RWPE2 (cell line): ENCODE measurements around the gene APOF.

Experiments used
- ATAC-seq: fragments of 200-7000 bp; cut with Tn5 transposase; 3 replicates; pipeline ENCODE4 v1.9.1; 2021; ENCODE audit warnings: low read depth
- DNase-seq: peaks from one replicate; pipeline ENCODE4 v3.0.0-alpha.2; 2020; ENCODE audit warnings: low spot score
- H3K27ac ChIP-seq: fragments of 450-650 bp; 2 replicates; pipeline ENCODE4 v1.5.1; 2017; ENCODE audit warnings: mild to moderate bottlenecking; ENCODE audit not compliant: poor library complexity, severe bottlenecking
- H3K27me3 ChIP-seq: fragments of 250-450 bp; sonication (Bioruptor Pico); 2 replicates; pipeline ENCODE4 v1.5.1; 2021; ENCODE audit warnings: mild to moderate bottlenecking, moderate library complexity; ENCODE audit not compliant: insufficient read depth, poor library complexity, severe bottlenecking
- H3K36me3 ChIP-seq: fragments of 250-450 bp; sonication (Bioruptor Pico); 2 replicates; pipeline ENCODE4 v1.5.1; 2020; ENCODE audit warnings: low read depth, mild to moderate bottlenecking, moderate library complexity
- H3K4me1 ChIP-seq: fragments of 250-450 bp; sonication (Bioruptor Pico); 2 replicates; pipeline ENCODE4 v1.5.1; 2021; ENCODE audit warnings: mild to moderate bottlenecking, moderate library complexity; ENCODE audit not compliant: insufficient read depth, poor library complexity, severe bottlenecking
- H3K4me3 ChIP-seq: fragments of 250-450 bp; sonication (Bioruptor Pico); 2 replicates; pipeline ENCODE4 v1.5.1; 2021; ENCODE audit warnings: mild to moderate bottlenecking, moderate library complexity; ENCODE audit not compliant: severe bottlenecking
- H3K9me3 ChIP-seq: fragments of 250-450 bp; sonication (Bioruptor Pico); 2 replicates; pipeline ENCODE4 v1.5.1; 2021; ENCODE audit warnings: mild to moderate bottlenecking, moderate library complexity; ENCODE audit not compliant: severe bottlenecking
- CTCF ChIP-seq: fragments of 450-650 bp; IDR thresholded peaks from one replicate; pipeline ENCODE4 v1.5.1; 2017; ENCODE audit warnings: mild to moderate bottlenecking, moderate library complexity; ENCODE audit not compliant: poor library complexity, severe bottlenecking

Gene APOF

DNA sequence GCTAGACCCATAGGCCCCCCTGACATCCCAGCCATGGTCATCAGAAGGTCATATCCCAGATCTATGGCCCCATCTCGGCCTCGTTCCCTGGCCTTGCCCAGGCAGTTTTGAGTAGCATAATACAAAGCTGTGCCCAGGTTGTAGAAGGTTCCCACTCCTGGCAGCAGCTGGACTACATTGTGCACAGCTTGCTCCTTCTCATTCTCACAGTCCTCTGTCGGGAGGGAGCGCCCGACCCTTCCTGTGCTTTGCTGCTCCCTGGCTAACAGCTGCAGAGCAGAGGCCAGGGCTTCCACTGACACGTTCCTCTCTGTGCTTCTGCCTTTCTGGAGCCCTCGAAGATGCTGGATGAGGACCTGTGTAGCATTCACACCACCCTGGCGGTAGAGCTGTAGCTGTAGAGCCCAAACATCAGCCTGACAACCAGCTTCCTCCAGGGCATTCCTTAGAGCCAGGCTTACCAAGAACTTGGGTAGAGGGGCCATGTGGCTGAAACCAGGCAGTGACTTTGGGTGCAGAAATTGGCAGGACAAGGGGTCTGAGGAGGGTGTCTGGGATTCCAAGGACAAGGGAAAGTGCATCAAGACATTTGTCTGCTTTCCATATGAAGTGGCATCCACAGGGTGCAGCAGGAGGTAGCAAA lies 1.0 kb downstream of the APOF start:
- H3K27ac ChIP-seq = no peak overlapping the region
- peaks cover 6% of the 10 kb centered on the region for H3K4me1 ChIP-seq
- H3K4me3 ChIP-seq = no peak overlapping the region
- no peaks in the 10 kb centered on the region for H3K27me3 ChIP-seq
- ATAC-seq = no peak
- peaks cover under 1% of the 10 kb centered on the region; the same call in 1 of the 2 replicates for H3K36me3 ChIP-seq
- no peak for TF ChIP-seq CTCF
- DNase-seq = no peak
- no peaks in the 10 kb centered on the region for H3K9me3 ChIP-seq

GRCh38 chr12:56359851-56360767 lies 2.5 kb downstream of the APOF start, which contains the start of gene STAT2:
Gene STAT2, minus strand, starts transcription at chr12:56360107. Its CDS starts 3,536 bp downstream, at chr12:56356571.
- Histone ChIP-seq H3K9me3 (no peaks in the 10 kb centered on the region), H3K4me1 (peaks cover 6% of the 10 kb centered on the region), H3K27ac (peak within 1 kb of the TSS; percentile 51), H3K4me3 (peak within 1 kb of the TSS; percentile 68), H3K36me3 (peaks cover 16% of the 10 kb centered on the region), H3K27me3 (no peaks in the 10 kb centered on the region)
- TF ChIP-seq CTCF = no peak
- ATAC-seq (peak; percentile 94), DNase-seq (peak; percentile 98)

GRCh38 chr12:56358836-56359532 lies 3.7 kb downstream of the APOF start:
- Histone ChIP-seq H3K4me1 (peaks cover 6% of the 10 kb centered on the region), H3K9me3 (no peaks in the 10 kb centered on the region), H3K4me3 (peak overlapping the region; percentile 68), H3K27me3 (no peaks in the 10 kb centered on the region), H3K27ac (peak overlapping the region; percentile 51), H3K36me3 (peaks cover 24% of the 10 kb centered on the region)
- ATAC-seq (peak; percentile 26), DNase-seq (no peak)
- no peak for TF ChIP-seq CTCF

- H3K9me3 ChIP-seq = no peaks in the 10 kb centered on the region
- H3K4me3 ChIP-seq = no peak overlapping the region
- no peak for TF ChIP-seq CTCF
- H3K36me3 ChIP-seq = peaks cover 78% of the 10 kb centered on the region
- H3K4me1 ChIP-seq = no peaks in the 10 kb centered on the region
- H3K27ac ChIP-seq = no peak overlapping the region
- ATAC-seq (no peak), DNase-seq (no peak)
- no peaks in the 10 kb centered on the region for H3K27me3 ChIP-seq
Observed at GRCh38 chr12:56351325-56351724, 11.3 kb downstream of the APOF start.
